Ascending aorta (tissue), 2 donors: ENCODE results near the gene MIA2. TPM values are rescaled to one million over a fixed set of nuclear protein-coding genes. Genes with fewer than 3 reads are reported as not detected.
"Not testable (repeated sequence)": the region's sequence is repeated elsewhere in the genome, so short reads cannot be mapped to it uniquely, and the experiment has no call there.

ENCODE experiments used
- DNase-seq, 2 donors: peaks; one replicate each; pipeline ENCODE4 v3.0.0-alpha.2; 2019; ENCODE audit warnings: low spot score in 2 of 2
- H3K27ac ChIP-seq, 2 donors: fragments of 200-600 bp; sonication (generic); one replicate each; pipeline ENCODE4 v1.5.1; 2016 to 2017; ENCODE audit warnings: mild to moderate bottlenecking in 1 of 2
- H3K27me3 ChIP-seq: fragments of 200-600 bp; sonication (generic); one replicate; pipeline ENCODE4 v1.5.1; 2017
- H3K36me3 ChIP-seq, 2 donors: fragments of 200-600 bp; sonication (generic); one replicate each; pipeline ENCODE4 v1.5.1; 2016
- H3K4me1 ChIP-seq, 2 donors: fragments of 200-600 bp; sonication (generic); one replicate each; pipeline ENCODE4 v1.5.1; 2016 to 2017; ENCODE audit warnings: mild to moderate bottlenecking in 1 of 2
- H3K4me3 ChIP-seq, 2 donors: fragments of 200-600 bp; sonication (generic); one replicate each; pipeline ENCODE4 v1.5.1; 2016 to 2017; ENCODE audit warnings: mild to moderate bottlenecking in 1 of 2
- H3K9me3 ChIP-seq, 2 donors: fragments of 200-600 bp; sonication (generic); one replicate each; pipeline ENCODE4 v1.5.1; 2016
- CTCF ChIP-seq, 3 experiments: fragments of 200-600 bp in 2 of 3; fragments of 450-650 bp in 1 of 3; sonication (generic) in 2 of 3; IDR thresholded peaks; one replicate each; pipeline ENCODE4 v1.5.1; 2016 to 2019; ENCODE audit warnings: antibody characterized with exemption in 3 of 3, mild to moderate bottlenecking in 1 of 3, moderate library complexity in 1 of 3
- intact Hi-C: fragments of 100-400 bp; cut with DNase I; formaldehyde crosslinking; loops from one replicate; pipeline ENCODE4 v1.15.1; 2023
- total RNA-seq: library from RNA; depleted of rRNA; stranded (reverse); fragments of >200 nt; gene quantifications from one replicate; pipeline ENCODE4 v1.1.0, GENCODE V29; 2016

Gene MIA2
- total RNA-seq, 1 donor from 2014 or later = 14.4 TPM

- intact Hi-C loops = no loop called here
- Histone ChIP-seq H3K27me3 (no peaks in the 10 kb centered on the region), H3K36me3 (peaks cover 16 to 45% of the 10 kb centered on the region in 2 donors), H3K4me1 (no peaks in the 10 kb centered on the region), H3K9me3 (no peaks in the 10 kb centered on the region), H3K4me3 (no peak overlapping the region), H3K27ac (no peak overlapping the region)
- DNase-seq = no peak
- TF ChIP-seq CTCF (IDR thresholded peaks at IDR 0.05) = no peak
Measured at GRCh38 chr14:39289523-39289922, 55.8 kb downstream of the MIA2 start.

- Histone ChIP-seq H3K4me3 (no peak overlapping the region), H3K9me3 (no peaks in the 10 kb centered on the region), H3K27ac (no peak overlapping the region), H3K36me3 (peaks cover 35 to 62% of the 10 kb centered on the region in 2 donors), H3K4me1 (no peaks in the 10 kb centered on the region), H3K27me3 (no peaks in the 10 kb centered on the region)
- TF ChIP-seq CTCF (IDR thresholded peaks at IDR 0.05) = no peak
- intact Hi-C loops = no loop called here
- DNase-seq = no peak
Measured at GRCh38 chr14:39291701-39292100, 58.0 kb downstream of the MIA2 start.

GRCh38 chr14:39293629-39294028 lies 59.9 kb downstream of the MIA2 start:
- no peak for TF ChIP-seq CTCF (IDR thresholded peaks at IDR 0.05)
- Histone ChIP-seq H3K36me3 (peaks cover 41 to 67% of the 10 kb centered on the region in 2 donors), H3K9me3 (no peaks in the 10 kb centered on the region), H3K27ac (no peak overlapping the region), H3K27me3 (no peaks in the 10 kb centered on the region), H3K4me1 (no peaks in the 10 kb centered on the region), H3K4me3 (no peak overlapping the region)
- DNase-seq = no peak
- intact Hi-C loops = no loop called here

- intact Hi-C loops, H3K4me1 ChIP-seq, H3K27me3 ChIP-seq, H3K9me3 ChIP-seq, DNase-seq, H3K4me3 ChIP-seq, H3K27ac ChIP-seq: not testable (repeated sequence)
- H3K36me3 ChIP-seq = peaks cover 25 to 45% of the 10 kb centered on the region in 2 donors
Measured at GRCh38 chr14:39300389-39300788, 66.7 kb downstream of the MIA2 start.

DNA sequence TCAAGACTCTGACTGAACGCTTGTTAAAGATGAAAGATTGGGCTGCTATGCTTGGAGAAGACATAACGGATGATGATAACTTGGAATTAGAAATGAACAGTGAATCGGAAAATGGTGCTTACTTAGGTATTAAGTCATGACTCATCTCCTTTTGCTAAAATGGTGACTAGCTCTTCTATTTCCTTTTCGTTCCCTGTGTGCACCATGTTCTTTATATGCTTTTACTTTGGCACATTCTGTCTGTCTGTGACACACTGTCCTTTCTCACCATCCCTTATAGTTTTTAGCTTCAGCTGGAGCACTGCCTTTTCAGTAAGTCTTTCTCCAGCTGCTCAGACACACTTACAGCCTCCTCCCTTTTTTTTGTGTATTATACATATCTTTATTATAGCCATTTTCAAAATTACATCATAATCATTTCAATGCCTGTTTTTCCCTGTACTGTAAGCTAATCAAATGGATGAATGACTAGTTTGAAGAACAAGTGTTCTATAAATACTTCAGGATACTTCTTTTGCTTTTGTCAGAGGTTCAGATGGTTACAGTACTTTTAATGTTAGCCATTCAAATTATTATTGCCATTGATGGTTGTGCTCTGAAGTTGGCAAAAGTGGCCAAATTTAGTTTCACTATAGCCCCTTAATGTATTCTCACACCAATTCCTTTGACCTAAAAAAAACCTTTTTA lies 68.6 kb downstream of the MIA2 start:
- no peak overlapping the region for H3K4me3 ChIP-seq
- no peaks in the 10 kb centered on the region for H3K9me3 ChIP-seq
- TF ChIP-seq CTCF (IDR thresholded peaks at IDR 0.05) = no peak
- no peak overlapping the region for H3K27ac ChIP-seq
- DNase-seq = no peak
- H3K27me3 ChIP-seq = no peaks in the 10 kb centered on the region
- intact Hi-C loops = no loop called here
- peaks cover 7 to 26% of the 10 kb centered on the region in 2 donors for H3K36me3 ChIP-seq
- no peaks in the 10 kb centered on the region for H3K4me1 ChIP-seq

GRCh38 chr14:39303115-39303514 lies 69.4 kb downstream of the MIA2 start:
- Histone ChIP-seq H3K36me3 (peaks cover 7 to 19% of the 10 kb centered on the region in 2 donors), H3K4me3 (no peak overlapping the region), H3K27ac (no peak overlapping the region), H3K27me3 (no peaks in the 10 kb centered on the region), H3K4me1 (no peaks in the 10 kb centered on the region), H3K9me3 (no peaks in the 10 kb centered on the region)
- TF ChIP-seq CTCF (IDR thresholded peaks at IDR 0.05) = no peak
- DNase-seq = no peak
- intact Hi-C loops = no loop called here
